ENCODE results near the gene GOLGA6L26. TPM values are rescaled to one million over a fixed set of nuclear protein-coding genes. Genes with fewer than 3 reads are reported as not detected.
"Not testable (repeated sequence)": the region's sequence is repeated elsewhere in the genome, so short reads cannot be mapped to it uniquely, and the experiment has no call there.

GOLGA6L26 gene, protein sequence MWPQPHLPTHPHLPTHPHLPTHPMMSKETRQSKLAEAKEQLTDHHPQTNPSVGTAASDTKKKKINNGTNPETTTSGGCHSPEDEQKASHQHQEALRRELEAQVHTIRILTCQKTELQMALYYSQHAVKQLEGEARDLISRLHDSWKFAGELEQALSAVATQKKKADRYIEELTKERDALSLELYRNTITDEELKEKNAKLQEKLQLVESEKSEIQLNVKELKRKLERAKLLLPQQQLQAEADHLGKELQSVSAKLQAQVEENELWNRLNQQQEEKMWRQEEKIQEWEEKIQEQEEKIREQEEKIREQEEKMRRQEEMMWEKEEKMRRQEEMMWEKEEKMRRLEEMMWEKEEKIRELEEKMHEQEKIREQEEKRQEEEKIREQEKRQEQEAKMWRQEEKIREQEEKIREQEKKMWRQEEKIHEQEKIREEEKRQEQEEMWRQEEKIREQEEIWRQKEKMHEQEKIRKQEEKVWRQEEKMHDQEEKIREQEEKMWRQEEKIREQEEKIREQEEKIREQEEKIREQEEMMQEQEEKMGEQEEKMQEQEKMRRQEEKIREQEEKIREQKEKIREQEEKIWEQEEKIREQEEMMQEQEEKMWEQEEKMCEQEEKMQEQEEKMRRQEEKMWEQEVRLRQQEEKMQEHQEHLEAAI
- not detected for polyA plus RNA-seq (2013, experiment 1 of 2)
- not detected for polyA plus RNA-seq (2013, experiment 2 of 2)

GRCh38 chr15:23334096-23334495 is at the start of gene GOLGA6L26:
GOLGA6L26 (minus strand) TSS chr15:23334196; CDS start chr15:23334135, 61 bp downstream.
- H3K27ac ChIP-seq (ENCODE audit: low read depth, low read length, severe bottlenecking); H3K4me3 ChIP-seq (ENCODE audit: extremely low read depth, insufficient read depth, low read length, poor library complexity, severe bottlenecking); H3K36me3 ChIP-seq (ENCODE audit: control insufficient read depth, insufficient read depth, low read length); H3K9me3 ChIP-seq (ENCODE audit: control insufficient read depth, low read length); H3K4me1 ChIP-seq (ENCODE audit: control insufficient read depth, insufficient read depth, low read length, poor library complexity, severe bottlenecking): not testable (repeated sequence)
- no CpG with 5 or more reads among the region's 7 CpGs for WGBS, 2 experiments (ENCODE audit: insufficient coverage in 2 of 2)

- H3K4me1 ChIP-seq (ENCODE audit: control insufficient read depth, insufficient read depth, low read length, poor library complexity, severe bottlenecking); H3K9me3 ChIP-seq (ENCODE audit: control insufficient read depth, low read length); H3K36me3 ChIP-seq (ENCODE audit: control insufficient read depth, insufficient read depth, low read length); H3K4me3 ChIP-seq (ENCODE audit: extremely low read depth, insufficient read depth, low read length, poor library complexity, severe bottlenecking); H3K27ac ChIP-seq (ENCODE audit: low read depth, low read length, severe bottlenecking): not testable (repeated sequence)
- 70 to 75% methylated on average over 4 to 6 of the region's 7 CpGs for WGBS, 2 experiments (ENCODE audit: insufficient coverage in 2 of 2)
Measured at GRCh38 chr15:23381192-23381591, 47.2 kb upstream of the GOLGA6L26 start.

DNA sequence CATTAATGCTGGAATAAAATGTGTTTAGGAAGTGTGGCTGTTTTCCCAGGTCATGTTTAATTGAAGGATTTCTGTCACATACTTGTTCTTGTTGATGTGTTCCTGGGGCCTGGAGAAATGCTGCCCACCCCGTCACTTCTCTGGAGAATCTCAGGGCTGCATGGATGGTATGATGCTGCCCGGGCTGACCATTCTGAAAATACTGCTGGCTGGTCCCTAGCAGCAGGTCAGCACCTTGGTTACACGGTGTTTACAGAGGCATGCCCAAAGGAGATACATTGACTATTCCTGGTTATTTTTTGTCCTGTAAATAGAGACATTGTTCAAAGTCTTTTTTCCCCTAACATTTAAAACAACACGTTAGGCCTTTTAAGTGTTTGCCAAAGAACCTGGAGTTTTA is 46.7 kb upstream of the GOLGA6L26 start:
- WGBS, 2 experiments (ENCODE audit: insufficient coverage in 2 of 2) = 84% methylated on average over 3 of the region's 4 CpGs
- H3K4me1 ChIP-seq (ENCODE audit: control insufficient read depth, insufficient read depth, low read length, poor library complexity, severe bottlenecking); H3K9me3 ChIP-seq (ENCODE audit: control insufficient read depth, low read length); H3K27ac ChIP-seq (ENCODE audit: low read depth, low read length, severe bottlenecking); H3K36me3 ChIP-seq (ENCODE audit: control insufficient read depth, insufficient read depth, low read length); H3K4me3 ChIP-seq (ENCODE audit: extremely low read depth, insufficient read depth, low read length, poor library complexity, severe bottlenecking): not testable (repeated sequence)

GRCh38 chr15:23378946-23379345 is 45.0 kb upstream of the GOLGA6L26 start:
- H3K36me3 ChIP-seq (ENCODE audit: control insufficient read depth, insufficient read depth, low read length); H3K9me3 ChIP-seq (ENCODE audit: control insufficient read depth, low read length); H3K4me1 ChIP-seq (ENCODE audit: control insufficient read depth, insufficient read depth, low read length, poor library complexity, severe bottlenecking); H3K27ac ChIP-seq (ENCODE audit: low read depth, low read length, severe bottlenecking); H3K4me3 ChIP-seq (ENCODE audit: extremely low read depth, insufficient read depth, low read length, poor library complexity, severe bottlenecking): not testable (repeated sequence)
- WGBS, 2 experiments (ENCODE audit: insufficient coverage in 2 of 2) = 88 to 90% methylated on average over 12 of the region's 13 CpGs

DNA sequence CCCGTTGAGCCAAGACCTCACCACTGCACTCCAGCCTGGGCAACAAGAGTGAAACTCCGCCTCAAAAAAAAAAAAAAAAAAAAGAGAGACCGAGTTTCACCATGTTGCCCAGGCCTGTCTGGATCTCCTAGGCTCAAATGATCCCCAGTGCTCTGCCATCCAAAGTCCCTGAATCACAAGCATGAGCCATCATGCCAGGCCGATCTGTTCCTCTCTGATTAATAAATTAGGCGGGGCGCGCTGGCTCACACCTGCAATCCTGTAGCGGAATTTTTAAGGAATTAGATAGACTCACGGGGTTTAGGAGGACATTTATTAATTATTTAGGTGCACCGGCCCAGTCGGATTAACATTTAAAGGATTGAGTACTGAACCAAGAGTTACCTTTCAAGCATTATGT is 40.2 kb upstream of the GOLGA6L26 start:
- not testable (repeated sequence) for H3K9me3 ChIP-seq (ENCODE audit: control insufficient read depth, low read length); H3K27ac ChIP-seq (ENCODE audit: low read depth, low read length, severe bottlenecking); H3K4me3 ChIP-seq (ENCODE audit: extremely low read depth, insufficient read depth, low read length, poor library complexity, severe bottlenecking); H3K4me1 ChIP-seq (ENCODE audit: control insufficient read depth, insufficient read depth, low read length, poor library complexity, severe bottlenecking); H3K36me3 ChIP-seq (ENCODE audit: control insufficient read depth, insufficient read depth, low read length)
- WGBS, 2 experiments (ENCODE audit: insufficient coverage in 2 of 2) = 90 to 98% methylated on average over 4 to 6 of the region's 11 CpGs

- WGBS, 2 experiments (ENCODE audit: insufficient coverage in 2 of 2) = 90 to 93% methylated on average over 28 to 36 of the region's 40 CpGs
- not testable (repeated sequence) for H3K4me3 ChIP-seq (ENCODE audit: extremely low read depth, insufficient read depth, low read length, poor library complexity, severe bottlenecking); H3K27ac ChIP-seq (ENCODE audit: low read depth, low read length, severe bottlenecking)
Measured at GRCh38 chr15:23372891-23373600, 39.0 kb upstream of the GOLGA6L26 start.

DNA sequence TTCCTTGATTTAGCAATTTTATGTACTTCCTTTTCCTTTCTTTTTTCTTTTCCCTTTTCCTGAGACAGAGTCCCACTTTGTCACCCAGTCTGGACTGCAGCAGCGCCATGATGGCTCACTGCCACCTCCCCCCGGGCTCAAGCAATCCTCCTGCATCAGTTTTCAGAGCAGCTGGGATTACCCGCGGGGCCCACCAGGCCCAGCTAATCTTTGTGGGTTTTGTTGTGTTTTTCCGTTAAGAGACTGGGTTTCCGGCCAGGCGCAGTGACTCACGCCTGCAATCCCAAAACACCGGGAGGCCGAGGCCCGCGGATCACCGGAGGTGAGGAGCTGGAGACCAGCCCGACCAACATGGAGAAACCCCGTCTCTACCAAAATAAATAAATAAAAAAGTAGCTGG is 38.3 kb upstream of the GOLGA6L26 start:
- no peaks in the 10 kb centered on the region for H3K36me3 ChIP-seq (ENCODE audit: control insufficient read depth, insufficient read depth, low read length)
- no peaks in the 10 kb centered on the region for H3K4me1 ChIP-seq (ENCODE audit: control insufficient read depth, insufficient read depth, low read length, poor library complexity, severe bottlenecking)
- no peak overlapping the region for H3K4me3 ChIP-seq (ENCODE audit: extremely low read depth, insufficient read depth, low read length, poor library complexity, severe bottlenecking)
- H3K27ac ChIP-seq (ENCODE audit: low read depth, low read length, severe bottlenecking) = no peak overlapping the region
- 52 to 86% methylated on average over 3 to 6 of the region's 15 CpGs for WGBS, 2 experiments (ENCODE audit: insufficient coverage in 2 of 2)
- no peaks in the 10 kb centered on the region for H3K9me3 ChIP-seq (ENCODE audit: control insufficient read depth, low read length)

More at GRCh38 chr15:23372891-23373600, 39.0 kb upstream of the GOLGA6L26 start:
- not testable (repeated sequence) for H3K4me1 ChIP-seq (ENCODE audit: control insufficient read depth, insufficient read depth, low read length, poor library complexity, severe bottlenecking); H3K9me3 ChIP-seq (ENCODE audit: control insufficient read depth, low read length); H3K36me3 ChIP-seq (ENCODE audit: control insufficient read depth, insufficient read depth, low read length)

DNA sequence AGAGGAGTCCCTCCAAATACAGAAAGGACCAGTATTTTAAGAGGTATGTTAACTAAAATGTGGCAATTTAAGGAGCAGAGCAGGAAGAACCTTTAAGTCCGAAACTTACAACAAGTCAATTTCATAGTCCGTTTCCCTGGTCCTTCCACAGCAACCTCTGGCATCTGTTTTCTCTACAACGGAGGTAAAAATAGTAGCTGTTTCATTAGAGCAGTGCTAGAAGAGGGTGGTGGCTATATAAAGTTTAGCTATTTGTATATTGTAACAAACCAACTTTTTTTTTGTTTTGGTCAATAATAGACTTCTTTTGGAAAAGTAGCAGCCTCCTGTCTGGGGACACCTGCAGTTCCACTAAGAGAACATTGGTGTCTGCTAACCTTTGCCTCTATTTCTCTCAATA is 37.9 kb upstream of the GOLGA6L26 start:
- not testable (repeated sequence) for H3K27ac ChIP-seq (ENCODE audit: low read depth, low read length, severe bottlenecking); H3K4me1 ChIP-seq (ENCODE audit: control insufficient read depth, insufficient read depth, low read length, poor library complexity, severe bottlenecking); H3K36me3 ChIP-seq (ENCODE audit: control insufficient read depth, insufficient read depth, low read length); H3K4me3 ChIP-seq (ENCODE audit: extremely low read depth, insufficient read depth, low read length, poor library complexity, severe bottlenecking); H3K9me3 ChIP-seq (ENCODE audit: control insufficient read depth, low read length)
- 100% methylated on average over 2 of the region's 3 CpGs; no CpG with 5 or more reads in 1 of the 2 experiments for WGBS, 2 experiments (ENCODE audit: insufficient coverage in 2 of 2)

DNA sequence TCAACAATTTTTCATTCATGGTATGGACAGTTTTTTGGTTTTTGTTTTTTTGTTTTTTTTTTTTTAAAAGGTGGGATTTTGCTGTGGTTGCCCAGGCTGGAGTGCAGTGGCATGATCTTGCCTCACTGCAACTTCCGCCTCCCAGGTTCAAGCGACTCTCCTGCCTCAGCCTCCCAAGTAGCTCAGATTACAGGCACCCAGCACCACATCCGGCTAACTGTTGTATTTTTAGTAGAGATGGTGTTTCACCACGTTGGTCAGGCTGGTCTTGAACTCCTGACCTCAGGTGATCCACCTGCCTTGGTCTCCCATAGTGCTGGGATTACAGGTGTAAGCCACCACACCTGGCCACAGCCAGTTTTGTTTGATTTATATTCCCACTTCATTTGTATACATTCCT is 37.1 kb upstream of the GOLGA6L26 start:
- H3K27ac ChIP-seq (ENCODE audit: low read depth, low read length, severe bottlenecking); H3K36me3 ChIP-seq (ENCODE audit: control insufficient read depth, insufficient read depth, low read length); H3K4me3 ChIP-seq (ENCODE audit: extremely low read depth, insufficient read depth, low read length, poor library complexity, severe bottlenecking); H3K9me3 ChIP-seq (ENCODE audit: control insufficient read depth, low read length); H3K4me1 ChIP-seq (ENCODE audit: control insufficient read depth, insufficient read depth, low read length, poor library complexity, severe bottlenecking): not testable (repeated sequence)
- WGBS, 2 experiments (ENCODE audit: insufficient coverage in 2 of 2) = 60% methylated on average over 2 of the region's 4 CpGs; no CpG with 5 or more reads in 1 of the 2 experiments

- WGBS, 2 experiments (ENCODE audit: insufficient coverage in 2 of 2) = no CpG with 5 or more reads among the region's 2 CpGs
- Histone ChIP-seq H3K36me3 (ENCODE audit: control insufficient read depth, insufficient read depth, low read length) (no peaks in the 10 kb centered on the region), H3K4me1 (ENCODE audit: control insufficient read depth, insufficient read depth, low read length, poor library complexity, severe bottlenecking) (no peaks in the 10 kb centered on the region), H3K4me3 (ENCODE audit: extremely low read depth, insufficient read depth, low read length, poor library complexity, severe bottlenecking) (no peak overlapping the region), H3K27ac (ENCODE audit: low read depth, low read length, severe bottlenecking) (no peak overlapping the region), H3K9me3 (ENCODE audit: control insufficient read depth, low read length) (no peaks in the 10 kb centered on the region)
Measured at GRCh38 chr15:23370578-23370977, 36.6 kb upstream of the GOLGA6L26 start.

Measured in mesodermal cell (in vitro differentiated cells).